HepG2 (cell line): ENCODE measurements around the gene CCDC201. TPM values are rescaled to one million over a fixed set of nuclear protein-coding genes. Genes with fewer than 3 reads are reported as not detected.

ENCODE experiments used
- ATAC-seq: fragments of 200-7000 bp; cut with Tn5 transposase; 3 replicates; pipeline ENCODE4 v1.9.1; 2020; ENCODE audit warnings: mild to moderate bottlenecking, moderate library complexity
- BruUV-seq: library from RNA; stranded (reverse); fragments of 400-500 nt; replicated peaks from 2 replicates; lab custom pipeline; 2021; lab: Mats Ljungman, UMichigan
- CTCF ChIA-PET: fragments of 300-600 bp; formaldehyde crosslinking; extraction: SDS; loops from one replicate; lab custom pipeline; 2021; ENCODE audit warnings: low total read pairs, inconsistent platforms, low intra/inter-chr PET ratio; lab: Yijun Ruan, JAX
- POLR2A ChIA-PET: fragments of 350-600 bp; sonication (Branson Sonifier 250); formaldehyde crosslinking; loops from one replicate; lab custom pipeline; 2020; ENCODE audit warnings: antibody characterized with exemption, inconsistent platforms; lab: Yijun Ruan, JAX
- DNase-seq: peaks from one replicate; pipeline ENCODE4 v3.0.0-alpha.2; 2015; ENCODE audit warnings: low spot score
- FAIRE-seq: peaks from 3 replicates; lab custom pipeline; 2011; peaks lifted over from hg19 to GRCh38; lab: Jason Lieb, UNC
- H2AFZ ChIP-seq: one replicate; pipeline ENCODE4 v1.6.1; 2011; ENCODE audit warnings: low read length, inconsistent platforms
- H3K27ac ChIP-seq: fragments of 300-600 bp; 3 replicates; pipeline ENCODE4 v1.8.0; 2011; ENCODE audit warnings: mixed run types, mild to moderate bottlenecking, mixed read lengths, low read length, inconsistent platforms; ENCODE audit not compliant: insufficient read depth; ENCODE audit errors: extremely low read length
- H3K27me3 ChIP-seq, 2 experiments: fragments of 200-600 bp in 1 of 2; 2 replicates in 1 of 2; 3 replicates in 1 of 2; pipeline versions ENCODE4 v1.6.0 to v1.8.0; 2011; ENCODE audit warnings: low read length in 2 of 2, mild to moderate bottlenecking in 2 of 2, moderate library complexity in 2 of 2, inconsistent platforms in 1 of 2; ENCODE audit not compliant: insufficient read depth in 2 of 2, control insufficient read depth in 1 of 2
- H3K36me3 ChIP-seq, 2 experiments: fragments of 200-600 bp in 1 of 2; replicated peaks in 1 of 2; 2 replicates in 1 of 2; 3 replicates in 1 of 2; pipeline versions ENCODE4 v1.5.1 to v1.8.0; 2011; ENCODE audit warnings: low read length in 2 of 2, inconsistent platforms in 1 of 2; ENCODE audit not compliant: insufficient read depth in 2 of 2, control insufficient read depth in 1 of 2
- H3K4me1 ChIP-seq: 2 replicates; pipeline ENCODE4 v1.5.1; 2012; ENCODE audit warnings: low read length, inconsistent platforms; ENCODE audit not compliant: insufficient read depth
- H3K4me2 ChIP-seq: 2 replicates; pipeline ENCODE4 v1.6.0; 2011; ENCODE audit warnings: low read depth, low read length, inconsistent platforms
- H3K4me3 ChIP-seq, 3 experiments: fragments of 200-600 bp in 1 of 3; sonication (generic), shearing (Covaris generic) in 1 of 3; replicated peaks in 1 of 3; 2 replicates each; pipeline ENCODE4 v1.5.1; 2011 to 2016; ENCODE audit warnings: low read length in 3 of 3, inconsistent platforms in 2 of 3, low read depth in 2 of 3, mild to moderate bottlenecking in 2 of 3, control low read depth in 1 of 3, mixed read lengths in 1 of 3; ENCODE audit not compliant: insufficient read depth in 1 of 3
- H3K79me2 ChIP-seq: one replicate; pipeline ENCODE4 v1.6.1; 2011; ENCODE audit warnings: low read length, inconsistent platforms; ENCODE audit not compliant: insufficient read depth
- H3K9ac ChIP-seq: 2 replicates; pipeline ENCODE4 v1.6.0; 2011; ENCODE audit warnings: mild to moderate bottlenecking, low read depth, low read length, inconsistent platforms; ENCODE audit not compliant: insufficient read depth
- H3K9me3 ChIP-seq: 2 replicates; pipeline ENCODE4 v1.5.1; 2012; ENCODE audit warnings: mild to moderate bottlenecking, low read length
- H4K20me1 ChIP-seq: 2 replicates; pipeline ENCODE4 v1.6.0; 2011; ENCODE audit warnings: inconsistent platforms, mild to moderate bottlenecking, low read length, moderate library complexity; ENCODE audit not compliant: insufficient read depth
- ARID4A ChIP-seq: sonication (generic); formaldehyde crosslinking; IDR thresholded peaks from 2 replicates; pipeline ENCODE4 v1.5.0; 2020; ENCODE audit warnings: mild to moderate bottlenecking, missing genetic modification reagents, borderline replicate concordance
- ERF ChIP-seq: IDR thresholded peaks from 2 replicates; pipeline ENCODE4 v1.6.1; 2018; ENCODE audit warnings: missing biosample characterization, missing genetic modification reagents
- FOXC1 ChIP-seq: sonication (generic); formaldehyde crosslinking; IDR thresholded peaks from 2 replicates; pipeline ENCODE4 v1.8.0; 2022; ENCODE audit warnings: mild to moderate bottlenecking, missing genetic modification reagents, borderline replicate concordance
- KDM5B ChIP-seq: sonication (generic); formaldehyde crosslinking; IDR thresholded peaks from 2 replicates; pipeline ENCODE4 v1.4.0; 2020; ENCODE audit warnings: missing genetic modification reagents, mild to moderate bottlenecking, borderline replicate concordance
- MYPOP ChIP-seq: sonication (generic); formaldehyde crosslinking; IDR thresholded peaks from 2 replicates; pipeline ENCODE4 v1.8.1; 2023; ENCODE audit warnings: mild to moderate bottlenecking, moderate library complexity, missing genetic modification reagents
- PRPF4 ChIP-seq: fragments of 200-400 bp; formaldehyde crosslinking; IDR thresholded peaks from 2 replicates; pipeline ENCODE4 v1.6.1; 2016; ENCODE audit warnings: low read length, low read depth; ENCODE audit not compliant: poor library complexity, severe bottlenecking
- RELA ChIP-seq: sonication (generic); formaldehyde crosslinking; IDR thresholded peaks from 2 replicates; pipeline ENCODE4 v1.4.0; 2020; ENCODE audit warnings: missing genetic modification reagents
- SOX5 ChIP-seq: IDR thresholded peaks from 2 replicates; pipeline ENCODE4 v1.6.1; 2016; ENCODE audit warnings: borderline replicate concordance
- TEF ChIP-seq: sonication (generic); formaldehyde crosslinking; IDR thresholded peaks from 2 replicates; pipeline ENCODE4 v1.5.0; 2020; ENCODE audit warnings: missing genetic modification reagents
- ZBTB43 ChIP-seq: sonication (generic); formaldehyde crosslinking; conservative IDR thresholded peaks from 2 replicates; pipeline ENCODE4 v1.4.0; 2020; ENCODE audit warnings: missing genetic modification reagents
- ZFYVE20 ChIP-seq: sonication (generic); formaldehyde crosslinking; IDR thresholded peaks from 2 replicates; pipeline ENCODE4 v1.8.0; 2023; ENCODE audit warnings: low read depth, mild to moderate bottlenecking, moderate library complexity, missing genetic modification reagents, borderline replicate concordance
- ZNF30 ChIP-seq: sonication (generic); formaldehyde crosslinking; IDR thresholded peaks from 2 replicates; pipeline ENCODE4 v1.5.0; 2020; ENCODE audit warnings: mild to moderate bottlenecking, missing genetic modification reagents
- WGBS: methylation state at CpG from one replicate; pipeline ENCODE4 v1.1.6; 2017; ENCODE audit warnings: low lambda C conversion rate; 5-methylcytosine and 5-hydroxymethylcytosine counted together
- in situ Hi-C: cut with HindIII; loops from 2 replicates; pipeline ENCODE4 v1.10.0; 2017; ENCODE audit warnings: low pct_unique_long_range_greater_than_20kb; ENCODE audit not compliant: extremely low pct_ligation_motif_present
- intact Hi-C: fragments of 100-400 bp; cut with micrococcal nuclease; formaldehyde crosslinking; loops from one replicate; pipeline ENCODE4 v1.10.0; 2022; ENCODE audit not compliant: unreplicated experiment
- polyA plus RNA-seq, 8 experiments: library from polyadenylated mRNA; depleted of rRNA in 3 of 8; stranded (reverse) in 7 of 8; unstranded in 1 of 8; fragments of >200 nt; fragmentation: Illumina TruSeq in 4 of 8; extraction: Trizol in 4 of 8; gene quantifications; 2 replicates each; pipeline versions ENCODE4 v1.2.1 to v1.2.3, GENCODE V29; 2011 to 2016; ENCODE audit warnings: low read depth in 4 of 8, missing spikeins in 1 of 8, mixed read lengths in 1 of 8; ENCODE audit not compliant: insufficient read depth in 1 of 8
- total RNA-seq, 5 experiments: library from RNA; depleted of rRNA; stranded (reverse); fragments of >200 nt; fragmentation: Illumina TruSeq; extraction: Trizol; gene quantifications; 2 replicates each; pipeline ENCODE4 v1.2.3, GENCODE V29; 2016; ENCODE audit warnings: low read depth in 1 of 5

Gene CCDC201
- total and polyA plus RNA-seq, 2 of the 13 experiments (the other 11 are each of a cell fraction or from before 2014, with no cell fraction given) = 0.92 TPM; not detected in 1

- Histone ChIP-seq H3K27me3 (peaks cover 1 to 27% of the 10 kb centered on the region in 2 experiments; a peak in 3 of 5 replicates), H3K79me2 (no peaks in the 10 kb centered on the region), H3K27ac (no peak overlapping the region), H3K4me1 (peaks cover 74% of the 10 kb centered on the region), H2AFZ (no peak overlapping the region), H3K9me3 (no peaks in the 10 kb centered on the region; the same call in 1 of the 2 replicates), H4K20me1 (no peaks in the 10 kb centered on the region), H3K9ac (0 out of 2 replicates have a peak overlapping the region, but pooled peaks have one; percentile 11), H3K4me3 (peak overlapping the region in 2 of 3 experiments; percentile 12 to 53; a peak in 3 of 6 replicates), H3K4me2 (peak overlapping the region; percentile 73), H3K36me3 (no peaks in the 10 kb centered on the region)
- no TSS peak for BruUV-seq
- ChIA-PET POLR2A (interaction anchor here (0.9 to 3.6 kb wide), 6 partner anchors 16 to 27 kb away, joined by 4 to 49 read pairs (median 12); partner anchors contain the start of gene IGFBP1), CTCF (no interaction called here)
- ATAC-seq = peak; percentile 84
- in situ Hi-C loops (no loop called here), intact Hi-C loops (no loop called here)
- 31% methylated on average over 11 of the region's 13 CpGs for WGBS
- DNase-seq = peak; percentile 34
- FAIRE-seq = no peak
- TF ChIP-seq ERF (CRISPR knock-in tag) = peak; percentile 44; the same call in 1 of the 2 replicates
- TF ChIP-seq KDM5B (CRISPR knock-in tag) = peak; percentile 67; the same call in 1 of the 2 replicates
- no peak for TF ChIP-seq FOXC1
- 0 out of 2 replicates have a peak, but pooled peaks have one; percentile 48 for TF ChIP-seq ZBTB43 (CRISPR knock-in tag)
- TF ChIP-seq ZNF30 (CRISPR knock-in tag) = no peak
- TF ChIP-seq ZFYVE20 (CRISPR knock-in tag) = no peak
- peak; percentile 19; the same call in 1 of the 2 replicates for TF ChIP-seq ARID4A (CRISPR knock-in tag)
- TF ChIP-seq SOX5 (CRISPR knock-in tag) = peak; percentile 71
- no peak for TF ChIP-seq PRPF4
- TF ChIP-seq RELA = no peak
- TF ChIP-seq MYPOP (CRISPR knock-in tag) = no peak
- TF ChIP-seq TEF (CRISPR knock-in tag) = no peak
Measured at GRCh38 chr7:45865594-45866410, 7.1 kb downstream of the CCDC201 start.
